Activated naive CD4-positive, alpha-beta T cell treated with anti-CD3 and anti-CD28 coated beads, Interleukin-2, amount 10 ng/mL, durations not matched to agents 7 days and 5 days (primary cell): Measurements from ENCODE around the gene PIGC.
A peak's percentile ranks its signal among the peaks of the same experiment; 100 is the strongest.

Source experiments
- CTCF ChIA-PET: fragments of 350-600 bp; sonication (Branson Sonifier 250); formaldehyde crosslinking; loops from one replicate; lab custom pipeline; 2021; ENCODE audit warnings: antibody characterized with exemption; lab: Charles Lee
- DNase-seq: peaks from one replicate; pipeline ENCODE4 v3.0.0-alpha.2; 2020
- H3K27ac Mint-ChIP-seq: one replicate; pipeline ENCODE4 v1.8.0; 2021; ENCODE audit warnings: mild to moderate bottlenecking, moderate library complexity, mixed read lengths
- H3K27me3 Mint-ChIP-seq: one replicate; pipeline ENCODE4 v1.8.0; 2021; ENCODE audit warnings: mild to moderate bottlenecking, mixed read lengths
- H3K36me3 Mint-ChIP-seq: one replicate; pipeline ENCODE4 v1.8.0; 2021; ENCODE audit warnings: mixed read lengths
- H3K4me1 Mint-ChIP-seq: one replicate; pipeline ENCODE4 v1.8.0; 2021; ENCODE audit warnings: mixed read lengths
- H3K4me3 Mint-ChIP-seq: one replicate; pipeline ENCODE4 v1.8.0; 2021; ENCODE audit warnings: mild to moderate bottlenecking, moderate library complexity, mixed read lengths
- H3K9me3 Mint-ChIP-seq: one replicate; pipeline ENCODE4 v1.8.0; 2021; ENCODE audit warnings: mixed read lengths

The PIGC gene

GRCh38 chr1:172443666-172444453, at the start of gene PIGC:
TSS of gene PIGC (minus strand) at chr1:172444069. CDS start at chr1:172442622, 1,447 bp downstream.
- Mint-ChIP-seq H3K27ac (peak within 1 kb of the TSS; percentile 88), H3K4me3 (peak within 1 kb of the TSS; percentile 89), H3K9me3 (no peaks in the 10 kb centered on the region), H3K36me3 (peaks cover 28% of the 10 kb centered on the region), H3K4me1 (peaks cover 36% of the 10 kb centered on the region), H3K27me3 (no peaks in the 10 kb centered on the region)
- CTCF ChIA-PET = interaction anchor here (0.6 to 5.5 kb wide), 6 partner anchors 14 to 867 kb away, joined by 3 to 74 read pairs (median 4); no protein-coding TSS in a partner anchor
- peak; percentile 95 for DNase-seq

- CTCF ChIA-PET = no interaction called here
- H3K27me3 Mint-ChIP-seq = peaks cover 29% of the 10 kb centered on the region
- H3K4me1 Mint-ChIP-seq = peaks cover 6% of the 10 kb centered on the region
These were observed 48.6 kb upstream of the PIGC start for GRCh38 chr1:172492421-172492820.

GRCh38 chr1:172489847-172490246, 46.0 kb upstream of the PIGC start:
- no peak overlapping the region for H3K4me3 Mint-ChIP-seq
- H3K27ac Mint-ChIP-seq = no peak overlapping the region
- peaks cover 30% of the 10 kb centered on the region for H3K27me3 Mint-ChIP-seq
- CTCF ChIA-PET = no interaction called here
- H3K4me1 Mint-ChIP-seq = peaks cover 12% of the 10 kb centered on the region
- no peaks in the 10 kb centered on the region for H3K36me3 Mint-ChIP-seq
- H3K9me3 Mint-ChIP-seq = no peaks in the 10 kb centered on the region
- no peak for DNase-seq

More at GRCh38 chr1:172492421-172492820, 48.6 kb upstream of the PIGC start:
- Mint-ChIP-seq H3K27ac (no peak overlapping the region), H3K4me3 (no peak overlapping the region), H3K9me3 (no peaks in the 10 kb centered on the region), H3K36me3 (no peaks in the 10 kb centered on the region)
- DNase-seq = no peak

GRCh38 chr1:172488393-172488792, 44.5 kb upstream of the PIGC start:
- Mint-ChIP-seq H3K36me3 (no peaks in the 10 kb centered on the region), H3K4me3 (no peak overlapping the region), H3K27me3 (peaks cover 38% of the 10 kb centered on the region), H3K27ac (no peak overlapping the region), H3K9me3 (no peaks in the 10 kb centered on the region), H3K4me1 (peaks cover 17% of the 10 kb centered on the region)
- CTCF ChIA-PET = interaction anchor here (0.7 to 0.9 kb wide), 2 partner anchors 11 to 122 kb away, joined by 3 read pairs; no protein-coding TSS in a partner anchor
- DNase-seq = no peak

- Mint-ChIP-seq H3K27ac (no peak overlapping the region), H3K27me3 (peaks cover 38% of the 10 kb centered on the region), H3K4me3 (no peak overlapping the region), H3K4me1 (peaks cover 17% of the 10 kb centered on the region), H3K9me3 (no peaks in the 10 kb centered on the region), H3K36me3 (no peaks in the 10 kb centered on the region)
- CTCF ChIA-PET = no interaction called here
- DNase-seq = peak; percentile 26
These were observed 43.7 kb upstream of the PIGC start for GRCh38 chr1:172487550-172487949.

- Mint-ChIP-seq H3K4me1 (peaks cover 17% of the 10 kb centered on the region), H3K27ac (peak overlapping the region; percentile 3), H3K4me3 (no peak overlapping the region), H3K36me3 (no peaks in the 10 kb centered on the region), H3K9me3 (no peaks in the 10 kb centered on the region), H3K27me3 (peaks cover 33% of the 10 kb centered on the region)
- DNase-seq = no peak
- CTCF ChIA-PET = no interaction called here
These were observed 43.1 kb upstream of the PIGC start for GRCh38 chr1:172486805-172487454.

- Mint-ChIP-seq H3K9me3 (no peaks in the 10 kb centered on the region), H3K36me3 (no peaks in the 10 kb centered on the region), H3K4me1 (peaks cover 23% of the 10 kb centered on the region), H3K27me3 (peaks cover 30% of the 10 kb centered on the region), H3K4me3 (no peak overlapping the region), H3K27ac (no peak overlapping the region)
- CTCF ChIA-PET = no interaction called here
- DNase-seq = no peak
These were observed 41.8 kb upstream of the PIGC start for GRCh38 chr1:172485626-172486025.

GRCh38 chr1:172484252-172484651, 40.4 kb upstream of the PIGC start:
- H3K27ac Mint-ChIP-seq = no peak overlapping the region
- CTCF ChIA-PET = no interaction called here

GRCh38 chr1:172483448-172483847, 39.6 kb upstream of the PIGC start:
- Mint-ChIP-seq H3K27ac (no peak overlapping the region), H3K36me3 (no peaks in the 10 kb centered on the region), H3K9me3 (no peaks in the 10 kb centered on the region), H3K27me3 (peaks cover 18% of the 10 kb centered on the region), H3K4me3 (no peak overlapping the region), H3K4me1 (peaks cover 33% of the 10 kb centered on the region)
- CTCF ChIA-PET = no interaction called here
- no peak for DNase-seq

More at GRCh38 chr1:172484252-172484651, 40.4 kb upstream of the PIGC start:
- no peak for DNase-seq
- H3K4me1 Mint-ChIP-seq = peaks cover 31% of the 10 kb centered on the region
- no peaks in the 10 kb centered on the region for H3K36me3 Mint-ChIP-seq
- H3K9me3 Mint-ChIP-seq = no peaks in the 10 kb centered on the region
- H3K27me3 Mint-ChIP-seq = peaks cover 26% of the 10 kb centered on the region
- no peak overlapping the region for H3K4me3 Mint-ChIP-seq

GRCh38 chr1:172482044-172482443, 38.2 kb upstream of the PIGC start:
- DNase-seq = no peak
- H3K4me3 Mint-ChIP-seq = no peak overlapping the region
- CTCF ChIA-PET = no interaction called here
- peaks cover 11% of the 10 kb centered on the region for H3K27me3 Mint-ChIP-seq
- H3K9me3 Mint-ChIP-seq = no peaks in the 10 kb centered on the region
- no peak overlapping the region for H3K27ac Mint-ChIP-seq
- H3K36me3 Mint-ChIP-seq = no peaks in the 10 kb centered on the region
- H3K4me1 Mint-ChIP-seq = peaks cover 23% of the 10 kb centered on the region

- DNase-seq = no peak
- H3K9me3 Mint-ChIP-seq = no peaks in the 10 kb centered on the region
- H3K27me3 Mint-ChIP-seq = peaks cover 11% of the 10 kb centered on the region
- H3K36me3 Mint-ChIP-seq = no peaks in the 10 kb centered on the region
- no peak overlapping the region for H3K27ac Mint-ChIP-seq
- H3K4me1 Mint-ChIP-seq = peaks cover 21% of the 10 kb centered on the region
- CTCF ChIA-PET = no interaction called here
- H3K4me3 Mint-ChIP-seq = no peak overlapping the region
These were observed 36.6 kb upstream of the PIGC start for GRCh38 chr1:172480431-172480830.

- Mint-ChIP-seq H3K36me3 (no peaks in the 10 kb centered on the region), H3K27ac (no peak overlapping the region), H3K4me1 (peaks cover 20% of the 10 kb centered on the region), H3K9me3 (no peaks in the 10 kb centered on the region), H3K27me3 (peaks cover 2% of the 10 kb centered on the region), H3K4me3 (no peak overlapping the region)
- CTCF ChIA-PET = no interaction called here
- no peak for DNase-seq
These were observed 34.6 kb upstream of the PIGC start for GRCh38 chr1:172478485-172478884.

GRCh38 chr1:172477741-172478140, 33.9 kb upstream of the PIGC start:
- Mint-ChIP-seq H3K4me3 (no peak overlapping the region), H3K9me3 (no peaks in the 10 kb centered on the region)
- CTCF ChIA-PET = interaction anchor here (1.1 kb wide), 1 partner anchor 11 kb away, joined by 3 read pairs; no protein-coding TSS in a partner anchor

GRCh38 chr1:172477216-172477615, 33.3 kb upstream of the PIGC start:
- no peak overlapping the region for H3K4me3 Mint-ChIP-seq
- CTCF ChIA-PET = interaction anchor here (1.1 kb wide), 1 partner anchor 11 kb away, joined by 3 read pairs; no protein-coding TSS in a partner anchor
- H3K9me3 Mint-ChIP-seq = no peaks in the 10 kb centered on the region

More at GRCh38 chr1:172477741-172478140, 33.9 kb upstream of the PIGC start:
- Mint-ChIP-seq H3K4me1 (peaks cover 20% of the 10 kb centered on the region), H3K27me3 (peaks cover 4% of the 10 kb centered on the region), H3K36me3 (no peaks in the 10 kb centered on the region), H3K27ac (no peak overlapping the region)
- no peak for DNase-seq

More at GRCh38 chr1:172477216-172477615, 33.3 kb upstream of the PIGC start:
- no peak for DNase-seq
- H3K27ac Mint-ChIP-seq = no peak overlapping the region
- H3K4me1 Mint-ChIP-seq = peaks cover 20% of the 10 kb centered on the region
- H3K27me3 Mint-ChIP-seq = peaks cover 4% of the 10 kb centered on the region
- H3K36me3 Mint-ChIP-seq = no peaks in the 10 kb centered on the region
